Smooth muscle cell (in vitro differentiated cells): ENCODE measurements around the gene CLSTN3. TPM values are rescaled to one million over a fixed set of nuclear protein-coding genes. Genes with fewer than 3 reads are reported as not detected.

ENCODE experiments used
- DNase-seq: peaks from one replicate; lab custom pipeline; 2025; ENCODE audit not compliant: unreplicated experiment; lab: John Stamatoyannopoulos, UW
- H2AFZ ChIP-seq: fragments of 200-600 bp; sonication (generic); 2 replicates; pipeline ENCODE4 v1.6.0; 2016; ENCODE audit warnings: antibody characterized with exemption, low read depth, mild to moderate bottlenecking
- H3F3A ChIP-seq: fragments of 200-600 bp; sonication (generic); 2 replicates; pipeline ENCODE4 v1.6.0; 2017; ENCODE audit warnings: antibody characterized with exemption, low read depth
- H3K27ac ChIP-seq: fragments of 200-600 bp; sonication (generic); 2 replicates; pipeline ENCODE4 v1.5.1; 2016; ENCODE audit warnings: low read depth, mild to moderate bottlenecking
- H3K27me3 ChIP-seq: fragments of 200-600 bp; sonication (generic); 2 replicates; pipeline ENCODE4 v1.6.1; 2016; ENCODE audit warnings: low read depth, mild to moderate bottlenecking
- H3K36me3 ChIP-seq: fragments of 200-600 bp; sonication (generic); 2 replicates; pipeline ENCODE4 v1.5.1; 2016; ENCODE audit warnings: low read depth
- H3K4me1 ChIP-seq: fragments of 200-600 bp; sonication (generic); 2 replicates; pipeline ENCODE4 v1.5.1; 2016; ENCODE audit warnings: low read depth
- H3K4me2 ChIP-seq: fragments of 200-600 bp; sonication (generic); 2 replicates; pipeline ENCODE4 v1.6.0; 2016; ENCODE audit warnings: mild to moderate bottlenecking
- H3K4me3 ChIP-seq: fragments of 200-600 bp; sonication (generic); 2 replicates; pipeline ENCODE4 v1.5.1; 2016; ENCODE audit warnings: mild to moderate bottlenecking
- H3K79me2 ChIP-seq: fragments of 200-600 bp; sonication (generic); 2 replicates; pipeline ENCODE4 v1.6.0; 2016; ENCODE audit warnings: low read depth, mild to moderate bottlenecking
- H3K9ac ChIP-seq: fragments of 200-600 bp; sonication (generic); 2 replicates; pipeline ENCODE4 v1.6.0; 2016; ENCODE audit warnings: low read depth
- H3K9me3 ChIP-seq: fragments of 200-600 bp; sonication (generic); replicated peaks from 2 replicates; pipeline ENCODE4 v1.5.1; 2016; ENCODE audit warnings: low read depth
- H4K20me1 ChIP-seq: fragments of 200-600 bp; sonication (generic); 2 replicates; pipeline ENCODE4 v1.6.0; 2016; ENCODE audit warnings: low read depth
- CTCF ChIP-seq: fragments of 200-600 bp; sonication (generic); IDR thresholded peaks from 2 replicates; pipeline ENCODE4 v1.5.1; 2017; ENCODE audit warnings: borderline replicate concordance, mild to moderate bottlenecking, antibody characterized with exemption; ENCODE audit not compliant: insufficient read depth, poor library complexity, severe bottlenecking
- WGBS: methylation state at CpG from one replicate; pipeline ENCODE4 v1.1.7; 2016; ENCODE audit warnings: low lambda C conversion rate; 5-methylcytosine and 5-hydroxymethylcytosine counted together
- polyA plus RNA-seq: library from polyadenylated mRNA; unstranded; fragments of >200 nt; fragmentation: Nextera tagmentation; extraction: Ambion mirVana; gene quantifications from 2 replicates; pipeline ENCODE4 v1.2.1, GENCODE V29; 2016
- total RNA-seq: library from RNA; depleted of rRNA; stranded (reverse); fragments of >200 nt; gene quantifications from 2 replicates; pipeline ENCODE4 v1.2.3, GENCODE V29; 2014

Gene CLSTN3
- total and polyA plus RNA-seq, 2 experiments from 2014 or later = 12.4 to 51.0 TPM

GRCh38 chr12:7127916-7128626, 2.1 kb upstream of the CLSTN3 start:
- Histone ChIP-seq H2AFZ (no peak overlapping the region), H3K79me2 (no peaks in the 10 kb centered on the region), H3K4me3 (no peak overlapping the region), H4K20me1 (peaks cover 11% of the 10 kb centered on the region), H3K36me3 (no peaks in the 10 kb centered on the region), H3K4me1 (peaks cover 5% of the 10 kb centered on the region), H3K9me3 (no peaks in the 10 kb centered on the region), H3K9ac (no peak overlapping the region), H3K27me3 (peaks cover 3% of the 10 kb centered on the region), H3K4me2 (no peak overlapping the region), H3K27ac (no peak overlapping the region), H3F3A (no peaks in the 10 kb centered on the region)
- DNase-seq = no peak
- TF ChIP-seq CTCF = no peak
- 93% methylated on average over 17 of the region's 17 CpGs for WGBS

GRCh38 chr12:7128681-7129286, 1.4 kb upstream of the CLSTN3 start, which contains the start of gene RBP5:
TSS of gene RBP5 (minus strand) at chr12:7128889. CDS start at chr12:7128775, 114 bp downstream.
- Histone ChIP-seq H4K20me1 (peaks cover 11% of the 10 kb centered on the region), H3K36me3 (no peaks in the 10 kb centered on the region), H2AFZ (peak within 1 kb of the TSS; percentile 86), H3K27ac (no peak within 1 kb of the TSS), H3K79me2 (no peaks in the 10 kb centered on the region), H3K4me1 (peaks cover 5% of the 10 kb centered on the region), H3K4me2 (peak within 1 kb of the TSS; percentile 97), H3F3A (no peaks in the 10 kb centered on the region), H3K9me3 (no peaks in the 10 kb centered on the region), H3K27me3 (peaks cover 3% of the 10 kb centered on the region), H3K9ac (peak within 1 kb of the TSS; percentile 62), H3K4me3 (peak within 1 kb of the TSS; percentile 66)
- TF ChIP-seq CTCF = no peak
- 69% methylated on average over 7 of the region's 7 CpGs for WGBS
- DNase-seq = no peak

- DNase-seq = no peak
- Histone ChIP-seq H3K4me2 (peak overlapping the region; percentile 97), H3K4me3 (peak overlapping the region; percentile 66), H3K79me2 (no peaks in the 10 kb centered on the region), H3K4me1 (peaks cover 5% of the 10 kb centered on the region), H3K27ac (no peak overlapping the region), H3F3A (no peaks in the 10 kb centered on the region), H2AFZ (peak overlapping the region; percentile 86), H4K20me1 (peaks cover 11% of the 10 kb centered on the region), H3K9ac (peak overlapping the region; percentile 62), H3K9me3 (no peaks in the 10 kb centered on the region), H3K36me3 (no peaks in the 10 kb centered on the region), H3K27me3 (peaks cover 3% of the 10 kb centered on the region)
- no peak for TF ChIP-seq CTCF
- WGBS = 17% methylated on average over 19 of the region's 19 CpGs
Observed at GRCh38 chr12:7129287-7129871, 792 bp upstream of the CLSTN3 start.
